Peyer's patch (tissue), 4 donors: ENCODE data around the gene TPI1. TPM values are rescaled to one million over a fixed set of nuclear protein-coding genes. Genes with fewer than 3 reads are reported as not detected.
"Not testable (repeated sequence)": the region's sequence is repeated elsewhere in the genome, so short reads cannot be mapped to it uniquely, and the experiment has no call there.

ENCODE experiments used
- DNase-seq, 3 donors: peaks; one replicate each; pipeline ENCODE4 v3.0.0-alpha.2; 2017 to 2019
- H3K27ac ChIP-seq, 4 donors: fragments of 200-600 bp; sonication (generic); one replicate each; pipeline ENCODE4 v1.5.1; 2016 to 2019
- H3K27me3 ChIP-seq, 2 donors: fragments of 200-600 bp; sonication (generic); one replicate each; pipeline ENCODE4 v1.5.1; 2019
- H3K36me3 ChIP-seq, 3 donors: fragments of 200-600 bp; sonication (generic); one replicate each; pipeline ENCODE4 v1.5.1; 2016 to 2019
- H3K4me1 ChIP-seq, 4 donors: fragments of 200-600 bp; sonication (generic); one replicate each; pipeline ENCODE4 v1.5.1; 2016 to 2019
- H3K4me3 ChIP-seq, 4 donors: fragments of 200-600 bp; sonication (generic); 1 replicate in 3 of 4; 2 replicates in 1 of 4; pipeline ENCODE4 v1.5.1; 2016 to 2019; ENCODE audit warnings: mild to moderate bottlenecking in 1 of 4
- H3K9me3 ChIP-seq, 4 donors: fragments of 200-600 bp; sonication (generic); one replicate each; pipeline ENCODE4 v1.5.1; 2016 to 2019; ENCODE audit warnings: mild to moderate bottlenecking in 1 of 4
- CTCF ChIP-seq, 6 experiments: fragments of 450-650 bp in 4 of 6; fragments of 200-600 bp in 2 of 6; sonication (generic) in 1 of 6; IDR thresholded peaks; one replicate each; pipeline ENCODE4 v1.5.1; 2017 to 2019; ENCODE audit warnings: antibody characterized with exemption in 6 of 6, mild to moderate bottlenecking in 3 of 6, moderate library complexity in 1 of 6
- POLR2A ChIP-seq, 2 donors: fragments of 450-650 bp; IDR thresholded peaks; one replicate each; pipeline ENCODE4 v1.5.1; 2017; ENCODE audit warnings: antibody characterized with exemption in 2 of 2, mild to moderate bottlenecking in 2 of 2, moderate library complexity in 2 of 2
- total RNA-seq, 4 donors: library from RNA; depleted of rRNA; stranded (reverse); fragments of >200 nt; gene quantifications; one replicate each; pipeline ENCODE4 v1.1.0, GENCODE V29; 2016

TPI1 gene
- total RNA-seq, 4 donors from 2014 or later, result 591 to 1,061 (median 658) TPM

GRCh38 chr12:6904280-6905276, 37.2 kb downstream of the TPI1 start, which contains the start of gene LRRC23:
LRRC23 (plus strand) TSS chr12:6904822; CDS start chr12:6905634, 812 bp downstream.
- peak in 1 of 2 donors; percentile 31 for TF ChIP-seq POLR2A (IDR thresholded peaks at IDR 0.05)
- TF ChIP-seq CTCF (IDR thresholded peaks at IDR 0.05), result no peak
- peaks cover 0 to 13% (median 8%) of the 10 kb centered on the region in 4 donors for H3K4me1 ChIP-seq
- DNase-seq, result peak; percentile 97 to 99 (median 98)
- H3K9me3 ChIP-seq, result no peaks in the 10 kb centered on the region
- H3K4me3 ChIP-seq, result peak within 1 kb of the TSS; percentile 44 to 67 (median 61)
- peak within 1 kb of the TSS; percentile 62 to 76 (median 72) for H3K27ac ChIP-seq
- H3K36me3 ChIP-seq, result no peaks in the 10 kb centered on the region
- H3K27me3 ChIP-seq, result no peaks in the 10 kb centered on the region

- Histone ChIP-seq H3K27ac (peak overlapping the region in 2 of 4 donors; percentile 75 to 76), H3K4me3 (peak overlapping the region in 3 of 4 donors; percentile 57 to 67 (median 65))
These were observed 38.2 kb downstream of the TPI1 start for GRCh38 chr12:6905414-6906040.

DNA sequence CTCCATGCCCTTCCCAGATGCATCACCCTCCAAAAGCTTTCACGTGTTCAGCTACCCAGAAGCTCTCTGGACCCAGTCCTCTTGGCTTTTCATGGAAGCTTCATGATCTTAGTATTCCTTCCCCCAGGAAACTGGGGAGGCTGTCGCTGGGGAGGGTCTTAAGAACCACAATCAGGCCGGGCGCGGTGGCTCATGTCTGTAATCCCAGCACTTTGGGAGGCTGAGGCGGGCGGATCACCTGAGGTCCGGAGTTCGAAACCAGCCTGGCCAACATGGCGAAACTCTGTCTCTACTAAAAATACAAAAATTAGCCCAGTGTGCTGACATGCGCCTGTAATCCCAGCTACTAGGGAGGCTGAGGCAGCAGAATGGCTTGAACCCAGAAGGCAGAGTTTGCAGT, 40.8 kb downstream of the TPI1 start:
- not testable (repeated sequence) for H3K27me3 ChIP-seq, H3K9me3 ChIP-seq, H3K27ac ChIP-seq, H3K36me3 ChIP-seq, H3K4me3 ChIP-seq, H3K4me1 ChIP-seq, DNase-seq

More at GRCh38 chr12:6905414-6906040, 38.2 kb downstream of the TPI1 start:
- no peak for DNase-seq
- Histone ChIP-seq H3K4me1 (peaks cover 0 to 7% (median 5%) of the 10 kb centered on the region in 4 donors), H3K27me3 (no peaks in the 10 kb centered on the region), H3K9me3 (no peaks in the 10 kb centered on the region), H3K36me3 (no peaks in the 10 kb centered on the region)
- no peak for TF ChIP-seq CTCF (IDR thresholded peaks at IDR 0.05)
- no peak for TF ChIP-seq POLR2A (IDR thresholded peaks at IDR 0.05)

- Histone ChIP-seq H3K9me3 (no peaks in the 10 kb centered on the region), H3K27ac (no peak overlapping the region), H3K27me3 (no peaks in the 10 kb centered on the region), H3K4me3 (no peak overlapping the region), H3K4me1 (peaks cover 0 to 12% (median 3%) of the 10 kb centered on the region in 4 donors), H3K36me3 (no peaks in the 10 kb centered on the region)
- TF ChIP-seq POLR2A (IDR thresholded peaks at IDR 0.05) (no peak), CTCF (IDR thresholded peaks at IDR 0.05) (no peak)
- DNase-seq, result no peak
These were observed 42.3 kb downstream of the TPI1 start for GRCh38 chr12:6909421-6910145.

DNA sequence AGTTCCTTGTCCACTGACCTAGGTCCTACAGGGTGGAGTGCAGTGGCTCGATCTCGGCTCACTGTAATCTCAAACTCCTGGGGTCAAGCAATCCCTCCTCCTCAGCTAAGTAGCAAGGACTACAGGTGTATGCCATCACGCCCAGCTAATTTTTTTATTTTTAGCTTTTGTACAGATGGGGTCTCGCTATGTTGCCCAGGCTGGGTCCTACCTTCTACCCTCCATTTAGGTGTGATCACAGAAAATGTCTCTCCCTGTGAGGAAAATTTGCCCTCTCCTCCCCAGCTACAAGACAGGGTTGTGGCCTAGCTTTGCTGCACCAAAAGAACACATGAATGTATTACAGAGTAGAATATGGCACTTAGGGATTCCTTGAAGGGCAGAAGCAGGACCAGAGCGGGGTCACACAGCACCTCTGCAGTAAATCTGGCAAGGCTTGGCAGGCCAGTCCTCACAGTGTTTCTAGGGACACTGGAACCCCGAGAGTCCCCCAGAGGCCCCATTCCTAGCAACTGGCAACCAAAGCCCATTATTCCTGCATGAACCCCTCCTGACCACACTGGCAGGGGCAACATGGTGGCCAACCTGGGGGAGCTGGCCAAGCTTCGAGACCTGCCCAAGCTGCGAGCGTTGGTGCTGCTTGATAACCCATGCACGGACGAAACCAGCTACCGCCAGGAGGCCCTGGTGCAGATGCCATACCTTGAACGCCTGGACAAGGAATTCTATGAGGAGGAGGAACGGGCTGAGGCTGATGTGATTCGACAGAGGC, 45.0 kb downstream of the TPI1 start:
- Histone ChIP-seq H3K36me3 (no peaks in the 10 kb centered on the region), H3K27me3 (no peaks in the 10 kb centered on the region)
- no peak for TF ChIP-seq CTCF (IDR thresholded peaks at IDR 0.05)
- TF ChIP-seq POLR2A (IDR thresholded peaks at IDR 0.05), result no peak

More for the DNA sequence above, 45.0 kb downstream of the TPI1 start:
- Histone ChIP-seq H3K9me3 (no peaks in the 10 kb centered on the region), H3K4me3 (no peak overlapping the region), H3K27ac (no peak overlapping the region), H3K4me1 (peaks cover 0 to 18% (median 8%) of the 10 kb centered on the region in 4 donors)
- no peak for DNase-seq
